Uterus (tissue), 4 donors: ENCODE results near the gene KDM6A. TPM values are rescaled to one million over a fixed set of nuclear protein-coding genes. Genes with fewer than 3 reads are reported as not detected.
"Not testable (repeated sequence)": the region's sequence is repeated elsewhere in the genome, so short reads cannot be mapped to it uniquely, and the experiment has no call there.

Source experiments
- DNase-seq, 2 donors: peaks; one replicate each; pipeline ENCODE4 v3.0.0-alpha.2; 2019 to 2020
- H3K27ac ChIP-seq, 2 donors: fragments of 200-600 bp; sonication (generic); 1 replicate in 1 of 2; 2 replicates in 1 of 2; pipeline ENCODE4 v1.5.1; 2016 to 2018
- H3K27me3 ChIP-seq, 2 donors: fragments of 200-600 bp; sonication (generic); one replicate each; pipeline ENCODE4 v1.5.1; 2018 to 2019; ENCODE audit warnings: control low read depth in 1 of 2
- H3K36me3 ChIP-seq, 2 donors: fragments of 200-600 bp; sonication (generic); one replicate each; pipeline ENCODE4 v1.5.1; 2019; ENCODE audit warnings: control low read depth in 1 of 2
- H3K4me1 ChIP-seq, 2 donors: fragments of 200-600 bp; sonication (generic); one replicate each; pipeline ENCODE4 v1.5.1; 2018 to 2019; ENCODE audit warnings: control low read depth in 1 of 2
- H3K4me3 ChIP-seq, 2 donors: fragments of 200-600 bp; sonication (generic); 1 replicate in 1 of 2; 2 replicates in 1 of 2; pipeline ENCODE4 v1.5.1; 2018 to 2019; ENCODE audit warnings: mild to moderate bottlenecking in 1 of 2
- H3K9me3 ChIP-seq, 2 donors: fragments of 200-600 bp; sonication (generic); one replicate each; pipeline ENCODE4 v1.5.1; 2019; ENCODE audit warnings: control low read depth in 1 of 2
- CTCF ChIP-seq, 4 experiments: fragments of 200-600 bp in 2 of 4; fragments of 450-650 bp in 2 of 4; sonication (generic) in 2 of 4; IDR thresholded peaks; one replicate each; pipeline ENCODE4 v1.5.1; 2016 to 2019; ENCODE audit warnings: antibody characterized with exemption in 4 of 4, mild to moderate bottlenecking in 2 of 4, moderate library complexity in 1 of 4
- POLR2A ChIP-seq, 2 donors: fragments of 450-650 bp; IDR thresholded peaks; one replicate each; pipeline ENCODE4 v1.6.1; 2016; ENCODE audit warnings: antibody characterized with exemption in 2 of 2, mild to moderate bottlenecking in 1 of 2, moderate library complexity in 1 of 2
- intact Hi-C: fragments of 100-400 bp; cut with DNase I; formaldehyde crosslinking; loops from one replicate; pipeline ENCODE4 v1.15.1; 2023; ENCODE audit warnings: low total_unique reads
- total RNA-seq, 4 donors: library from RNA; depleted of rRNA in 3 of 4; stranded (reverse); fragments of >200 nt in 3 of 4; gene quantifications; one replicate each; pipeline versions ENCODE4 v1.1.0 to v1.2.4, GENCODE V29; 2014 to 2023
- donor health status: DM: yes; HTN: yes; CAD: no.

KDM6A gene
- 10 to 100 TPM; 26.2 to 69.0 (median 57.9) TPM for total RNA-seq

GRCh38 chrX:44872821-44873414 is at the start of gene KDM6A:
Gene KDM6A, plus strand, starts transcription at chrX:44873188. Its CDS starts 364 bp downstream, at chrX:44873552.
- DNase-seq, result peak; percentile 99
- Histone ChIP-seq H3K4me1 (peaks cover 0 to 2% of the 10 kb centered on the region in 2 donors), H3K9me3 (no peaks in the 10 kb centered on the region), H3K27ac (peak within 1 kb of the TSS; percentile 99 to 100), H3K4me3 (peak within 1 kb of the TSS; percentile 55 to 93), H3K36me3 (no peaks in the 10 kb centered on the region), H3K27me3 (no peaks in the 10 kb centered on the region)
- intact Hi-C loops, result no loop called here
- TF ChIP-seq CTCF (IDR thresholded peaks at IDR 0.05) (no peak), POLR2A (IDR thresholded peaks at IDR 0.05) (peak; percentile 81 to 83)

GRCh38 chrX:44823193-44823592 is 49.8 kb upstream of the KDM6A start:
- DNase-seq, H3K4me3 ChIP-seq, H3K27ac ChIP-seq, H3K36me3 ChIP-seq, intact Hi-C loops, H3K27me3 ChIP-seq, H3K4me1 ChIP-seq, H3K9me3 ChIP-seq: not testable (repeated sequence)

GRCh38 chrX:44828008-44828605 is 44.9 kb upstream of the KDM6A start:
- TF ChIP-seq POLR2A (IDR thresholded peaks at IDR 0.05) (no peak), CTCF (IDR thresholded peaks at IDR 0.05) (no peak)
- Histone ChIP-seq H3K27ac (no peak overlapping the region), H3K4me3 (no peak overlapping the region), H3K9me3 (no peaks in the 10 kb centered on the region), H3K36me3 (no peaks in the 10 kb centered on the region), H3K4me1 (no peaks in the 10 kb centered on the region), H3K27me3 (no peaks in the 10 kb centered on the region)
- DNase-seq, result no peak
- intact Hi-C loops, result no loop called here

GRCh38 chrX:44829832-44830231 is 43.2 kb upstream of the KDM6A start:
- intact Hi-C loops, result no loop called here
- no peaks in the 10 kb centered on the region for H3K4me1 ChIP-seq
- no peaks in the 10 kb centered on the region for H3K27me3 ChIP-seq
- DNase-seq, result no peak
- H3K36me3 ChIP-seq, result no peaks in the 10 kb centered on the region
- H3K4me3 ChIP-seq, result no peak overlapping the region
- no peak overlapping the region for H3K27ac ChIP-seq
- TF ChIP-seq CTCF (IDR thresholded peaks at IDR 0.05) (no peak), POLR2A (IDR thresholded peaks at IDR 0.05) (no peak)
- no peaks in the 10 kb centered on the region for H3K9me3 ChIP-seq

GRCh38 chrX:44842550-44843317 is 30.3 kb upstream of the KDM6A start:
- H3K9me3 ChIP-seq, result no peaks in the 10 kb centered on the region
- H3K27ac ChIP-seq, result no peak overlapping the region
- intact Hi-C loops, result no loop called here
- no peaks in the 10 kb centered on the region for H3K4me1 ChIP-seq
- no peak overlapping the region for H3K4me3 ChIP-seq
- no peak for DNase-seq
- TF ChIP-seq POLR2A (IDR thresholded peaks at IDR 0.05) (no peak), CTCF (IDR thresholded peaks at IDR 0.05) (no peak)
- H3K36me3 ChIP-seq, result no peaks in the 10 kb centered on the region
- no peaks in the 10 kb centered on the region for H3K27me3 ChIP-seq
